Nephron progenitor cell (in vitro differentiated cells): ENCODE data around the gene HIRA.

Source experiments
- DNase-seq: peaks from one replicate; pipeline ENCODE4 v3.0.0; 2021
- H3K27ac Mint-ChIP-seq: 2 replicates; pipeline ENCODE4 v1.8.0; 2021; ENCODE audit warnings: mild to moderate bottlenecking, moderate library complexity, mixed read lengths
- H3K27me3 Mint-ChIP-seq: 2 replicates; pipeline ENCODE4 v1.8.0; 2021; ENCODE audit warnings: mild to moderate bottlenecking, low read depth, mixed read lengths; ENCODE audit not compliant: poor library complexity
- H3K36me3 Mint-ChIP-seq: 2 replicates; pipeline ENCODE4 v1.8.0; 2021; ENCODE audit warnings: low read depth, mixed read lengths
- H3K4me1 Mint-ChIP-seq: 2 replicates; pipeline ENCODE4 v1.8.0; 2021; ENCODE audit warnings: mixed read lengths
- H3K4me3 Mint-ChIP-seq: 2 replicates; pipeline ENCODE4 v1.8.0; 2021; ENCODE audit warnings: mild to moderate bottlenecking, moderate library complexity, mixed read lengths
- H3K9me3 Mint-ChIP-seq: 2 replicates; pipeline ENCODE4 v1.8.0; 2021; ENCODE audit warnings: mild to moderate bottlenecking, moderate library complexity, mixed read lengths
- CTCF ChIP-seq: fragments of 200-600 bp; sonication (generic); IDR thresholded peaks from 2 replicates; pipeline ENCODE4 v1.5.0; 2021; ENCODE audit warnings: antibody characterized with exemption

Gene HIRA

DNA sequence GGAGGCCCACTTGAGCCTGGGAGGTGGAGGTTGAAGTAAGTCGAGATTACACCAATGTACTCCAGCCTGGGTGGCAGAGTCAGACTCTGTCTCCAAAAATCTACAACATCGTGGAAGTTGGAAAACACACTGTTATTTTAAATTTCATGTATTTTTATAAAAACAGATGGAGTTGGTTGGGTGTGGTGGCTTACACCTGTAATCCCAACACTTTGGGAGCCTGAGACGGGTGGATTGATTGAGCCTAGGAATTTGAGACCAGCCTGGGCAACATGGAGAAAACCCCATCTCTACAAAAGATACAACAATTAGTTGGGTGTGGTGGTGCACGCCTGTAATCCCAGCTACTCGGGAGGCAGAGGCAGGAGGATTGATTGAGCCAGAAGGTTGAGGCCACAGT lies 88.1 kb downstream of the HIRA start:
- Mint-ChIP-seq H3K4me3 (no peak overlapping the region), H3K27ac (no peak overlapping the region), H3K27me3 (no peaks in the 10 kb centered on the region), H3K36me3 (peaks cover 97% of the 10 kb centered on the region), H3K9me3 (peaks cover 76% of the 10 kb centered on the region), H3K4me1 (no peaks in the 10 kb centered on the region)
- TF ChIP-seq CTCF: no peak
- no peak for DNase-seq

DNA sequence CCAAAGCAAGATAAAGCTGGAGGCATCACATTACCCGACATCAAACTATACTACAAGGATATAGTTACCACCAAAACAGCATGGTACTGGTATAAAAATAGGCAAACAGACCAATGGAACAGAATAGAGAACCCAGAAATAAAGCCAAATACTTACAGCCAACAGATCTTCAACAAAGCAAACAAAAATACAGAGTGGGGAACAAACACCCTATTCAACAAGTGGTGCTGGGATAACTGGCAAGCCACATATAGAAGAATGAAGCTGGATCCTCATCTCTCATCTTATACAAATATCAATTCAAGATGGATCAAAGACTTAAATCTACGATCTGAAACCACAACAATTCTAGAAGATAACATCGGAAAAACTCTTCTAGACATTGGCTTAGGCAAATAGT lies 90.0 kb downstream of the HIRA start:
- H3K27me3 Mint-ChIP-seq: no peaks in the 10 kb centered on the region
- DNase-seq: no peak
- H3K9me3 Mint-ChIP-seq: peaks cover 96% of the 10 kb centered on the region
- no peak overlapping the region for H3K4me3 Mint-ChIP-seq
- H3K36me3 Mint-ChIP-seq: peaks cover 100% of the 10 kb centered on the region
- no peaks in the 10 kb centered on the region for H3K4me1 Mint-ChIP-seq
- H3K27ac Mint-ChIP-seq: no peak overlapping the region
- TF ChIP-seq CTCF: no peak

DNA sequence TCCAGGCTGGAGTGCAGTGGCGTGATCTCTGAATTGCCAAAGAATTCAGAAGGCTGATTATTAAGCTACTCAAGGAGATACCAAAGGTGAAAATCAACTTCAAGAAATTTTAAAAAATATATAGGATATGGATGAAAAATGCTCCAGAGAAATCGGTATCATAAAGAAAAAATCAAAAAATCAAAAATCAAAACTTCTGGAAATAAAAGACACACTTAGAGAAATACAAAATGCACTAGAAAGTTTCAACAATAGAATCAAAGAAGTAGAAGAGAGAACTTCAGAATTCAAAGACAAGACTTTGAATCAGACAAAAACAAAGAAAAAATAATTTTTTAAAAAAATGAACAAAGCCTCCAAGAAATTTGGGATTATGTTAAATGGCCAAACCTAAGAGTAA lies 94.4 kb downstream of the HIRA start:
- DNase-seq: no peak
- Mint-ChIP-seq H3K4me3 (no peak overlapping the region), H3K9me3 (peaks cover 97% of the 10 kb centered on the region), H3K27me3 (peaks cover 6% of the 10 kb centered on the region), H3K27ac (no peak overlapping the region), H3K36me3 (peaks cover 100% of the 10 kb centered on the region), H3K4me1 (no peaks in the 10 kb centered on the region)
- no peak for TF ChIP-seq CTCF

DNA sequence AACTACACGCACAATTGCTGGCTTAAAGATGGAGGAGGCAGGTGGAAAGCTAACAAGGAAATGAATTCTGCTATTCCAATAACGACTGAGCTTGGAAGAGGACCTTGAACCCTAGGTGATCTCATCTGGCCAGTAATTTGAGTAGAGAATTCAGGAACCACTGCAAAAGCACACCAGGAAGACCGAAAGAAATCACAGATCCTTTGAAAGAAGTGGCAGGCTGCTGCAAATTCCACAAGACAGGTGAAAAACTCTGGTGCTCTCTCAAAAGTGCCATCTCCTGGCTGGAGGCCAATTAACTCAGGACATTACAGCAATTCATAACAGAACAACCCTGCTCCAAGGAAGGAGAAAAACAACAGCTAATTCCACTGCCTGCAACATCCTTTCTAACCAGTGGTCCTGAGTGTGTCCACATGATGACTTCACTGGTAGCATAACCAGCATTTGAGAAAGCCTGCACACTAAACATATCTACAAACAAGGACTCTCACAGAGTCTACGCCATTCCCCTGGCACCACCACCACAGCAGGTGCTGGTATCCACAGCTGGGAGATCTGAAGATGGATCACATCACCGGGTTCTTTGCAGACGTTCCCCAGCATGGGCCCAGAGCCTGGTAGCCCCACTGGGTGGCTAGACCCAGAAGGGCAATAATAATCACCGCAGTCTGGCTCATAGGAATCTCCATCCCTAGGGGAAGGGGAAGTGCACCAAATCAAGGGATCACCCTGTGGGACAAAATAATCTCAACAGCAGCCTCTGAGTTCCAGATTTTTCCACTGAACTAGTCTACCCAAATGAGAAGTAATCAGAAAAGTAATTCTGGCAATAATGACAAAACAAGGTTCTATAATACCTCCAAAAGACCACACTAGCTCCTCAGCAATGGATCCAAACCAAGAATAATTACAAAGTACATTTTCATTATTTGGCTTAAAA lies 95.1 kb downstream of the HIRA start:
- Mint-ChIP-seq H3K27ac (no peak overlapping the region), H3K9me3 (peaks cover 96% of the 10 kb centered on the region), H3K4me3 (no peak overlapping the region), H3K36me3 (peaks cover 100% of the 10 kb centered on the region), H3K4me1 (no peaks in the 10 kb centered on the region), H3K27me3 (peaks cover 6% of the 10 kb centered on the region)
- DNase-seq: no peak
- TF ChIP-seq CTCF: no peak

GRCh38 chr22:19331975-19332374 lies 99.6 kb downstream of the HIRA start:
- Mint-ChIP-seq H3K36me3 (peaks cover 98% of the 10 kb centered on the region), H3K4me1 (no peaks in the 10 kb centered on the region)

More at GRCh38 chr22:19331975-19332374, 99.6 kb downstream of the HIRA start:
- DNase-seq: no peak
- no peak overlapping the region for H3K4me3 Mint-ChIP-seq
- no peak for TF ChIP-seq CTCF
- H3K27ac Mint-ChIP-seq: no peak overlapping the region
- H3K27me3 Mint-ChIP-seq: peaks cover 6% of the 10 kb centered on the region
- peaks cover 75% of the 10 kb centered on the region for H3K9me3 Mint-ChIP-seq
